ENCODE results near the gene COPS6. TPM values are rescaled to one million over a fixed set of nuclear protein-coding genes. Genes with fewer than 3 reads are reported as not detected.
A peak's percentile ranks its signal among the peaks of the same experiment; 100 is the strongest.

The COPS6 gene
- total RNA-seq, 4 donors from 2014 or later, result 35.8 to 60.7 (median 47.7) TPM

GRCh38 chr7:100109521-100110163 lies 20.9 kb downstream of the COPS6 start:
- H3K36me3 ChIP-seq, result peaks cover 95% of the 10 kb centered on the region
- TF ChIP-seq CTCF (IDR thresholded peaks at IDR 0.05), result no peak
- TF ChIP-seq POLR2AphosphoS5 (IDR thresholded peaks at IDR 0.05), result no peak
- no peak for TF ChIP-seq POLR2A (IDR thresholded peaks at IDR 0.05)
- no peak for TF ChIP-seq EP300 (IDR thresholded peaks at IDR 0.05)
- 91% methylated on average over 12 of the region's 12 CpGs for WGBS
- H3K9me3 ChIP-seq, result no peaks in the 10 kb centered on the region
- H3K27ac ChIP-seq, result no peak overlapping the region
- H3K4me1 ChIP-seq, result no peaks in the 10 kb centered on the region
- no peaks in the 10 kb centered on the region for H3K27me3 ChIP-seq
- no peak for DNase-seq (ENCODE audit: low spot score in 2 of 2)
- no peak overlapping the region for H3K4me3 ChIP-seq

- 80% methylated on average over 4 of the region's 7 CpGs for WGBS
- Histone ChIP-seq H3K9me3 (no peaks in the 10 kb centered on the region), H3K4me3 (no peak overlapping the region), H3K27ac (no peak overlapping the region), H3K4me1 (no peaks in the 10 kb centered on the region), H3K36me3 (peaks cover 79% of the 10 kb centered on the region), H3K27me3 (no peaks in the 10 kb centered on the region)
- TF ChIP-seq POLR2A (IDR thresholded peaks at IDR 0.05) (no peak), EP300 (IDR thresholded peaks at IDR 0.05) (no peak), POLR2AphosphoS5 (IDR thresholded peaks at IDR 0.05) (no peak), CTCF (IDR thresholded peaks at IDR 0.05) (no peak)
- no peak for DNase-seq (ENCODE audit: low spot score in 2 of 2)
Observed at GRCh38 chr7:100111156-100111555, 22.4 kb downstream of the COPS6 start.

- Histone ChIP-seq H3K27ac (no peak overlapping the region), H3K36me3 (peaks cover 72% of the 10 kb centered on the region), H3K4me1 (no peaks in the 10 kb centered on the region), H3K27me3 (no peaks in the 10 kb centered on the region), H3K9me3 (no peaks in the 10 kb centered on the region), H3K4me3 (no peak overlapping the region)
- TF ChIP-seq POLR2A (IDR thresholded peaks at IDR 0.05) (no peak), CTCF (IDR thresholded peaks at IDR 0.05) (no peak), EP300 (IDR thresholded peaks at IDR 0.05) (no peak), POLR2AphosphoS5 (IDR thresholded peaks at IDR 0.05) (no peak)
- DNase-seq (ENCODE audit: low spot score in 2 of 2), result no peak
- 69% methylated on average over 3 of the region's 13 CpGs for WGBS
Observed at GRCh38 chr7:100111914-100112313, 23.1 kb downstream of the COPS6 start.

- 86% methylated on average over 7 of the region's 7 CpGs for WGBS
- Histone ChIP-seq H3K4me3 (no peak overlapping the region), H3K27ac (no peak overlapping the region), H3K4me1 (peaks cover 14% of the 10 kb centered on the region), H3K36me3 (peaks cover 43% of the 10 kb centered on the region), H3K9me3 (no peaks in the 10 kb centered on the region), H3K27me3 (no peaks in the 10 kb centered on the region)
- TF ChIP-seq EP300 (IDR thresholded peaks at IDR 0.05) (no peak), CTCF (IDR thresholded peaks at IDR 0.05) (no peak), POLR2AphosphoS5 (IDR thresholded peaks at IDR 0.05) (no peak), POLR2A (IDR thresholded peaks at IDR 0.05) (no peak)
- no peak for DNase-seq (ENCODE audit: low spot score in 2 of 2)
Observed at GRCh38 chr7:100115026-100115425, 26.3 kb downstream of the COPS6 start.

- TF ChIP-seq EP300 (IDR thresholded peaks at IDR 0.05), result no peak
- TF ChIP-seq POLR2A (IDR thresholded peaks at IDR 0.05), result no peak
- no peak for TF ChIP-seq POLR2AphosphoS5 (IDR thresholded peaks at IDR 0.05)
- no peak for TF ChIP-seq CTCF (IDR thresholded peaks at IDR 0.05)
- DNase-seq (ENCODE audit: low spot score in 2 of 2), result no peak
Observed at GRCh38 chr7:100118388-100119071, 29.8 kb downstream of the COPS6 start.

More at GRCh38 chr7:100118388-100119071, 29.8 kb downstream of the COPS6 start:
- peaks cover 21% of the 10 kb centered on the region for H3K4me1 ChIP-seq
- H3K36me3 ChIP-seq, result peaks cover 9% of the 10 kb centered on the region
- H3K27ac ChIP-seq, result peak overlapping the region; percentile 92
- H3K27me3 ChIP-seq, result no peaks in the 10 kb centered on the region
- peak overlapping the region; percentile 86 for H3K4me3 ChIP-seq
- H3K9me3 ChIP-seq, result no peaks in the 10 kb centered on the region
- 25% methylated on average over 15 of the region's 18 CpGs for WGBS
